Activated naive CD4-positive, alpha-beta T cell treated with Interleukin-2 at 50 U/mL for 16 hours (primary cell): ENCODE data around the gene GAREM2.

ENCODE experiments used
- DNase-seq: peaks from one replicate; pipeline ENCODE4 v3.0.0-alpha.2; 2020

The GAREM2 gene

GRCh38 chr2:26189123-26189522 is 16.2 kb downstream of the GAREM2 start:
- no peak for DNase-seq

GRCh38 chr2:26189751-26190150 is 16.9 kb downstream of the GAREM2 start:
- DNase-seq = no peak

- no peak for DNase-seq
Observed at GRCh38 chr2:26190369-26190768, 17.5 kb downstream of the GAREM2 start.

- no peak for DNase-seq
Observed at GRCh38 chr2:26191316-26192159, 18.6 kb downstream of the GAREM2 start.

GRCh38 chr2:26193578-26194231 is 20.8 kb downstream of the GAREM2 start:
- DNase-seq = no peak

GRCh38 chr2:26195040-26195984 is 22.4 kb downstream of the GAREM2 start:
- DNase-seq = no peak

GRCh38 chr2:26196683-26197418 is 24.0 kb downstream of the GAREM2 start:
- no peak for DNase-seq

GRCh38 chr2:26197516-26197915 is 24.6 kb downstream of the GAREM2 start:
- no peak for DNase-seq

- no peak for DNase-seq
Observed at GRCh38 chr2:26202981-26203490, 30.1 kb downstream of the GAREM2 start.

GRCh38 chr2:26203906-26204305 is 31.0 kb downstream of the GAREM2 start:
- DNase-seq = no peak

- no peak for DNase-seq
Observed at GRCh38 chr2:26212011-26212410, 39.1 kb downstream of the GAREM2 start.

- DNase-seq = no peak
Observed at GRCh38 chr2:26214759-26215158, 41.9 kb downstream of the GAREM2 start.

GRCh38 chr2:26215833-26216232 is 42.9 kb downstream of the GAREM2 start:
- DNase-seq = no peak

GRCh38 chr2:26216587-26216986 is 43.7 kb downstream of the GAREM2 start:
- DNase-seq = no peak

GRCh38 chr2:26217720-26218119 is 44.8 kb downstream of the GAREM2 start:
- DNase-seq = no peak

- DNase-seq = no peak
Observed at GRCh38 chr2:26223018-26223417, 50.1 kb downstream of the GAREM2 start.

- DNase-seq = no peak
Observed at GRCh38 chr2:26224095-26224494, 51.2 kb downstream of the GAREM2 start.

- no peak for DNase-seq
Observed at GRCh38 chr2:26229595-26229994, 56.7 kb downstream of the GAREM2 start.

- no peak for DNase-seq
Observed at GRCh38 chr2:26230806-26231205, 57.9 kb downstream of the GAREM2 start.

- no peak for DNase-seq
Observed at GRCh38 chr2:26235089-26235488, 62.2 kb downstream of the GAREM2 start.

- DNase-seq = no peak
Observed at GRCh38 chr2:26237868-26238267, 65.0 kb downstream of the GAREM2 start.

GRCh38 chr2:26238311-26238958 is 65.5 kb downstream of the GAREM2 start:
- DNase-seq = no peak
